ENCODE results near the gene TTLL11.

The TTLL11 gene

DNA sequence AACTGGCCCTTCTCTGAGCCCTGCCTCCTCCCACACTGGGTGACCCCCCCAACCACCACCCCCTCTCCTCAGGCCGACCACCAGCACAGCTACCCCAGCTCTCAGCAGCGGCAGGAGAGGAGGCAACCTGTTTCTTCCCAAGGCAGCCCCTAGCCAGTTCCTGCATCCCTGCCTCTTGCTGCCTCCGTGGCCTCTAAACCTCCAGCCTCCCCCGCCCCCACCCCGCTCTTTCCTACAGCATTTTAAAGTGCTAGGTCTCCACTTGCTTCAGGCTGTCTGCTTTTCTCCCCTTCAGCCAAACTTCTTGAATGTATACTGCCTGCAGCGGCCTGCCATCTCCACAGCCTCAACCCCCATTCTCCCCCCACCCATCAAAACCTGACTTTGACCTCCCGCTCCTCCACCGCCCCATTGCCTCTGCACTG lies 306.1 kb downstream of the TTLL11 start:
- no peak for DNase-seq (ENCODE audit: low read depth in 2 of 2)

GRCh38 chr9:121786543-121786948 lies 306.6 kb downstream of the TTLL11 start:
- no peak for DNase-seq (ENCODE audit: low read depth in 2 of 2)

GRCh38 chr9:121785673-121786542 lies 307.2 kb downstream of the TTLL11 start:
- DNase-seq (ENCODE audit: low read depth in 2 of 2): no peak

- DNase-seq (ENCODE audit: low read depth in 2 of 2): no peak
Observed at GRCh38 chr9:121784731-121785411, 308.2 kb downstream of the TTLL11 start.

DNA sequence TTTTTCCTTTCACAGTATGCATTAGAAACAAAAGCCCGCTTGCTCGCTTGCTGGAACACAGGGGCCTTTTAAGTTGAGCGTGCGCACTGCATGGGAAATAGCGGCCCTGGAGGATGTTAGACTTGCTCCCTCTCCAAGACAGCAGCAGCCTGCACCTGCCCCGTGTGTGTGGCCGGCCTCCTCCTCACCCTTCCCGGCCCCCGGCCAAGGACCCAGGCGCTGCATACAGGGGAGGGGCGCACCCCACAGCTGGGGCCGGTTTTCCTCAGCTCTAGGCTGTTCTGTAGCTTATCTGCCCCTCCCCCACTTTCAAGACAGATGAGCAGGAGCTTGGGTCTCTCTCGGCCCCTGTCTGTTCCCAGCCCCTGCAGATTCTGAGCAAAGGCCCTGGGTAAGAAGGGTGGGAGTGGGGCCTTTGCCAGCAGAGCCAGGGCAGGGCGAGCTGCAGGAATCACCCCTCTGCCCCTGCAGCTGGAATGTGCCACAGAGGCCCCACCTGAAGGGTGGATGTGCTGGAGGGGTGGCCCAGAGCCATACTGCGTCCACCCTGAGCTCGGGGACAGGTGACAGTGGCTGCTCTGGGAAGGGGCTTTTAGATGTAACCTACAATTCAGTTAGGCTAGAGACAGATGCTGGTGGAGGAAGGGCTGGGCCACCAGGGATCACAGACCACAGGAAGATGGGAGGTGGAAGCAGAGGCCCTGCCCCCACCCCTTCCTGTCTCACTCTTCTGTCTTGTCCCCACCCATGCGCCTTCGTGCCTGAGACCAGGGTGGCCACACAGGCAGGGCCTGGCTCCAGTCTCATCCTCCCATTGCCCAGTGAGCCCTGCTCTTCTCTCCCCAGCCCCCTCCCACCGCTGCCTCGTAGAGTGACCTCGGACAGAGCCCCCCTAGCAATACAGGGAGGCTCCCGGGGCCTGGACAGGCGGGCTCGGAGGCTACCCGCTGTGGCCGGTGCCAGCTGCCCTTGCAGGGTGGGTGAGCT lies 309.3 kb downstream of the TTLL11 start:
- no peak for DNase-seq (ENCODE audit: low read depth in 2 of 2)

DNA sequence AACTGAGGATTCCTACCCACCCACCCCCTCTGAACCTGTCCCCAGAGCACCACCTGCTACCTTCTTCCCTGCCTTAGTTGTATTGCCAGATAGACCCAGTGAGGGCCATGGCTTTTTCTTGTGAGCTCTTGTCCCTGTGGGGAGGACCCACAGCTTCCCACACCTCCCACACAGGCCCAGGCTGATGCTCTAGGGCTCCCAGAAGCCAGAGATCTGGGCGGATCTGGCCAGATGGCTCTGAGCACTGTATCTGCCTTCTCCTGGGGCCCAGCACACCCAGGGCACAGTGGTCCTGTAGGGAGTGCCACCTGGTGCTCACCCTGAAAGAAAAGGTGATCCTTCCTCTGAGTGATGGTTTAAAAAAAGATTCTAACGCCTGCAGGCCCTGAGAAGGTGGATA lies 310.0 kb downstream of the TTLL11 start:
- no peak for DNase-seq (ENCODE audit: low read depth in 2 of 2)

DNA sequence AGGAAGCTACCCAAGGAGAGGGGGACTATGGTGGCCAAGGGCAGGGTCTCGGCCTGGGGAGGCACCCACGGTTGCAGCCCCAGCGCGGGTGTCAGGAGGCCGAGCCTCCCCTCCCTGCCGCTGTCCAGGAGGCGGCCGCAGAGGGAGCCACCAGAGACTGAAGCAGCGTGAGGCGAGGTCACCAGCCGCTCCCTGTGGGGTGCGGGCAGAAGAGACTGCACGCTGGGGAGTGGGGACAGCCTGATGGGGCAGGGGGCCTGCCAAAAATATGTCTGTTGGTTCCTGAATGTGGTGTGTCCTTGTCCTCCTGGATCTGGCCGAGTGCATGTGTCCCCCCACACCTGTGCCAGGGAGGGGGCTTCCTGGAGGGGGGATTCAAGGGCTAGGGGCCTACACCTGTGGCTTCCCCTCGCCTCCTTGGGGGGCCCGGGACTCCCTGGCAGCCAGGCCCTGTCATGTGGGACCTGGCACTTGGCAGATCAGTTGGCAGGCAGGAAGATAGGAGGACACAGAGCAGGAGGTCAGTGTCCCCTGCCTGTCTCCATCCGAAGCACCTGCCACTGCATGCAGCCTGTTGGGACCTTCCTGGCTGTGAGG lies 310.5 kb downstream of the TTLL11 start:
- DNase-seq (ENCODE audit: low read depth in 2 of 2): no peak

GRCh38 chr9:121781701-121782464 lies 311.2 kb downstream of the TTLL11 start:
- DNase-seq (ENCODE audit: low read depth in 2 of 2): no peak

DNA sequence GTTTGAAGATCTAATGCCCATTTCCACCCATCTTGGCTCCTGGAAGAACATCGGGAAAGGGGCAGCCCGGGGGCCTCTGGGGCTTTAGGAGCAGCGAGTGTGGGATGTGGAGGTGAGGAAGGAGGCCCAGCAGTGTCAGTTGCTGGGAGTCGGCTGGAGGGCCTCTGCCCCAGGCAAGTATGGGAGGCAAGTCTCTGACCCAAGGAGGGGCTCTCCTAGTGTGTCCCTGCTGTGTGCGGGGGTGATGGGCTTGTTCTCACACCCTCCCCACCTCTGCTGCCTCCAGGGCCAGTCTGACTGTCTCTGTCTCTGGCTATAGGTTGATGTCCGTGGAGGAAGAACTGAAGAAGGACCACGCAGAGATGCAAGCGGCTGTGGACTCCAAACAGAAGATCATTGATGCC lies 312.0 kb downstream of the TTLL11 start:
- no peak for DNase-seq (ENCODE audit: low read depth in 2 of 2)

DNA sequence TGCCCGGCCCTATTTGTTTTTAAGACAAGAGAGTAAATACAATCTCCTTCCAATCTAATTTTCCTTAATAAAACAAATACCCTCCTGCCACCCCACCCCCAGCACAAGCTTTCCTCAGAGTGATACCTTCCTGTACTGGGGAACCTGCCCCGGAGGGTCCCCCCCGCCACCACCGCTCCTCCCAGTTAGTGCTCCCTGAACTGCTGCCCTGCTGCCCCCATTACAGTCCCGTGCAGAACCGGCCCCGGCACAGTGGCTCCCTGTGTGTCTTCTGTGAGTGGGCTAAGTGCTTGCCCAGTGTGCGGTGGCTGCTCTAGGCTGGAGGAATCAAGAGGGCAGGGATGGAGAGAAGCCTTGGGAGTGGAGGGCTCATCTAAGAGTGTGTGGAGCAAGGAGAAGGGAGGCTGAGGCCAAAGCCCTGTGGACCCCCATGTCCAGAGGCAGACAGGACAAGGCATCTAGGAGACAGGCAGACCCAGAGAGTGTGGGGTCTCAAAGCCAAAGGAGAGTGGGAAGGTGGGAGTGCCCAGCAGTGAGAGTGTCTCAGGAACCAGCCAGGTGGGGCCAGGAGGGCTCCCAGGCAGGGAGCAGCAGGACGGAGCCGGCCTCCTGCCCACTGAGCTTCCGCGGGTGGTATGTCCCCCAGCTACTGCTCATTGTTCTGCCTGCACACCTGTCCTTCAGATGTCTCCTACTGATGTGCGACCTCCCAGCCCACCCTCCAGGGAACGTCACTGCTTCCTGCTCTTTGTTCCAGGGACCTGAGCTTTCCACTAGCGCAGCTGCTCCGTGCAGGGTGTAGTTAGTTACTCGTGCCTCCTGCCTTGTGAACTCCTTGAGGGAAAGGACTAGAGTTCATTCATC lies 312.7 kb downstream of the TTLL11 start:
- no peak for DNase-seq (ENCODE audit: low read depth in 2 of 2)

- DNase-seq (ENCODE audit: low read depth in 2 of 2): no peak
Observed at GRCh38 chr9:121779381-121780117, 313.6 kb downstream of the TTLL11 start.

GRCh38 chr9:121778252-121779225 lies 314.6 kb downstream of the TTLL11 start:
- DNase-seq (ENCODE audit: low read depth in 2 of 2): no peak

- DNase-seq (ENCODE audit: low read depth in 2 of 2): no peak
Observed at GRCh38 chr9:121776739-121777637, 316.1 kb downstream of the TTLL11 start.

DNA sequence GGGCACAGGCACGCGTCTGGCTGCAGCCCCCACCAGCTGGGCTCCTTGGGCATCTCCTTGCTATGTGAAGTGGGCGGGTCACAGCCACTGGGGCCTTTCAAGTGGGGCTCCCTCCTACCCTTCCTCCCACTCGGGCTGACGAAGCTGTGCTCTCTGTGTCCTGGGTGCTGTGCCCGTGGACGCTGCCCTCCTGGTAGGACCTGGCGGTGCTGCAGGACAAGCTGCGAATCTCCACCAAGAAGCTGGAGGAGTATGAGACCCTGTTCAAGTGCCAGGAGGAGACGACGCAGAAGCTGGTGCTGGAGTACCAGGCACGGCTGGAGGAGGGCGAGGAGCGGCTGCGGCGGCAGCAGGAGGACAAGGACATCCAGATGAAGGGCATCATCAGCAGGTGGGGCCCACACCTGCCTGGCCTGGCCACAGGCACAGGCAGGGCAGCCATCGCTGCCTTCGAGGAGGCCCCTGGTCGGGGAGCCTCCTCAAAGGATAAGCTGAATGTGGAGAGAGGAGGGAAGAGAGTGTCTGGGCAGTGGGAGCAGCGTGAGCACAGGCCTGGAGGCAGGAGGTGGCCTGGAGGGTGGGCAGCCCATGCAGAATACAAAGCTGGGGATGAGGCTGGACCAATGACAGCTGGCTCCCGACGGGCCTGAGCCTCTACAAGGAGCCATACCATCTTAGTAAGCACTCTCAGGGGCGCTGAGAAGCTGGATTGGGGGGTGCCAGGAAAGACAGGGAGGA lies 316.9 kb downstream of the TTLL11 start:
- no peak for DNase-seq (ENCODE audit: low read depth in 2 of 2)

DNA sequence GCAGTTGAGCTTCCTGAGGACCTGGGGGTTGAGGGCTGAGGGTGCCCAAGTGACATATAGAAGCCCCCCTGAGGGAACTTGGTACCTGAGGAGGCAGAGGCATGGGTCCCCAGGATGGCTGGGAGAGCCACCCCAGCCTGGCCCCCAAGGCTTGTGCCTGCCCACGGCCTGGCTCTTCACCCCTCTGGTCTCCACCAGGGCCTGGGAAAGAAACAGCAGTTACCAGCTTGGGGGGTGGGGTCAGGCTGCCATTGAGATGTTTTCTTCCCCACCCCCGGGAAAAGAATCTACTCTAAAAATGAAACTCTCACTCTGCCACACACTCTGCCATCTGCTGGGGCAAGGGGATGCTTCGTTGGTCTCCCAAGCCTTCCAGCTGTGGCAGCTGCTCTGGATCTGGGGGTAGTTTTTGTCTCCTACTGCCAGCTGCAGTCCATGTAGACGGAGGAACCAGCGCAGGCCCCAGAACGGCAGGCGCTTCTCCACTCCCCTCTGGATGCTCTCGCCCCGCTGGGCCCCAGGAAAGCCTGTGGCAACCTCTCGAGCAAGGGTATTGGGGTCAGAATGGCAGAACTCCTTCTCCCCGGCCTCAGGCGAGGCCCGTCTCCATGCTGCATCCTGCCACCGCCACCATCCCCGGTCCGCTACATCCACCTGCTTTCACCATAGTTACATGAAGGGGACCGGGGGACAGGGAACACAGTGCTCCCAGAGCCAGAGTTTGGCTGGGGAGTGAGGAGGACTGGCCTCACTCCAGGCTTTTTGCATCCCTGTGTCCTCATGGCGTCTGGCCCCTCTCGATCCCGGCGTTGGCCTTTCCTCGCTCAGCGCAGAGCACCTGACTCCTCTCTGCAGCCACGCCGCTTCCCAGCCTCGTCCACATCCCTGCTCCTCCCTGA lies 318.1 kb downstream of the TTLL11 start:
- no peak for DNase-seq (ENCODE audit: low read depth in 2 of 2)
